C4-2B (cell line): ENCODE measurements around the gene BORCS6.

ENCODE experiments used
- H3K27ac ChIP-seq: fragments of 450-650 bp; 2 replicates; pipeline ENCODE4 v1.5.1; 2017
- CTCF ChIP-seq: fragments of 450-650 bp; conservative IDR thresholded peaks from 2 replicates; pipeline ENCODE4 v1.5.1; 2017; ENCODE audit warnings: mild to moderate bottlenecking
- ZFX ChIP-seq: fragments of 450-650 bp; IDR thresholded peaks from 2 replicates; pipeline ENCODE4 v1.6.1; 2017

The BORCS6 gene

GRCh38 chr17:8144401-8145231 lies 45.4 kb downstream of the BORCS6 start:
- no peak overlapping the region for H3K27ac ChIP-seq
- no peak for TF ChIP-seq ZFX
- no peak for TF ChIP-seq CTCF

- no peak for TF ChIP-seq CTCF
- no peak for TF ChIP-seq ZFX
- no peak overlapping the region for H3K27ac ChIP-seq
Observed at GRCh38 chr17:8143581-8144400, 46.2 kb downstream of the BORCS6 start.

GRCh38 chr17:8142887-8143580 lies 46.9 kb downstream of the BORCS6 start:
- H3K27ac ChIP-seq, result no peak overlapping the region
- TF ChIP-seq CTCF (no peak), ZFX (no peak)

GRCh38 chr17:8142158-8142886 lies 47.7 kb downstream of the BORCS6 start:
- no peak overlapping the region for H3K27ac ChIP-seq
- TF ChIP-seq ZFX (no peak), CTCF (no peak)

GRCh38 chr17:8141741-8142140 lies 48.2 kb downstream of the BORCS6 start:
- TF ChIP-seq ZFX (no peak), CTCF (no peak)
- H3K27ac ChIP-seq, result no peak overlapping the region

GRCh38 chr17:8141045-8141444 lies 48.9 kb downstream of the BORCS6 start:
- no peak overlapping the region for H3K27ac ChIP-seq
- no peak for TF ChIP-seq CTCF
- TF ChIP-seq ZFX, result no peak
